Measurements from ENCODE around the gene CACNG4.

DNA sequence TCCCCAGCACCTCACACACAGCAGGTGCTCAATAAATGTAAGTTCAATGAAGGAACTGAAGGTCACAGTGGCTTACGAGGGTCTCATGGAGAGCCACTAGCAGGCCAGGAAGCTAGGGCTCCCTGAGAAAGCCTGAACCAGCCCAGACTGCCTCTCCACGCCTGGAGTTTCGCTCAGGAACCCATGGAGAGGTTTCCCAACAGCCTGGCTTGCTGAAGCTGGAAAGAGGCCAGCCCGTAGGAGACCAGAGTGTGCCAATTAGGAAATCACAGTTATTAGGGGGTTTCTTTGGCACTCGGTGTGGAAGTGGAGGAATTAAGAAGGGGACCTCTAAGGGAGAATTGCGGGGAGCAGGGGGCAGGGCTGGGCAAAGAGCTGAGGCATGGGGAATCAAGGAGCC, 43.6 kb downstream of the CACNG4 start:
- TF ChIP-seq, protein P1, sequence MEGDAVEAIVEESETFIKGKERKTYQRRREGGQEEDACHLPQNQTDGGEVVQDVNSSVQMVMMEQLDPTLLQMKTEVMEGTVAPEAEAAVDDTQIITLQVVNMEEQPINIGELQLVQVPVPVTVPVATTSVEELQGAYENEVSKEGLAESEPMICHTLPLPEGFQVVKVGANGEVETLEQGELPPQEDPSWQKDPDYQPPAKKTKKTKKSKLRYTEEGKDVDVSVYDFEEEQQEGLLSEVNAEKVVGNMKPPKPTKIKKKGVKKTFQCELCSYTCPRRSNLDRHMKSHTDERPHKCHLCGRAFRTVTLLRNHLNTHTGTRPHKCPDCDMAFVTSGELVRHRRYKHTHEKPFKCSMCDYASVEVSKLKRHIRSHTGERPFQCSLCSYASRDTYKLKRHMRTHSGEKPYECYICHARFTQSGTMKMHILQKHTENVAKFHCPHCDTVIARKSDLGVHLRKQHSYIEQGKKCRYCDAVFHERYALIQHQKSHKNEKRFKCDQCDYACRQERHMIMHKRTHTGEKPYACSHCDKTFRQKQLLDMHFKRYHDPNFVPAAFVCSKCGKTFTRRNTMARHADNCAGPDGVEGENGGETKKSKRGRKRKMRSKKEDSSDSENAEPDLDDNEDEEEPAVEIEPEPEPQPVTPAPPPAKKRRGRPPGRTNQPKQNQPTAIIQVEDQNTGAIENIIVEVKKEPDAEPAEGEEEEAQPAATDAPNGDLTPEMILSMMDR (conservative IDR thresholded peaks at IDR 0.05), result no peak
- TF ChIP-seq ZFX (IDR thresholded peaks at IDR 0.05), result no peak

Data from C4-2B (cell line).